DOHH2 (cell line): Measurements from ENCODE around the gene EEA1.

ENCODE experiments used
- H3F3A ChIP-seq: fragments of 200-600 bp; sonication (generic), shearing (Covaris generic); 2 replicates; pipeline ENCODE4 v1.6.0; 2016; ENCODE audit warnings: antibody characterized with exemption, mild to moderate bottlenecking; ENCODE audit not compliant: control insufficient read depth, insufficient read depth
- H3K27ac ChIP-seq: fragments of 200-600 bp; sonication (generic); 2 replicates; pipeline ENCODE4 v1.5.1; 2014; ENCODE audit warnings: low read depth, mild to moderate bottlenecking, low read length, moderate library complexity
- H3K27me3 ChIP-seq: fragments of 200-600 bp; sonication (generic); 2 replicates; pipeline ENCODE4 v1.6.1; 2014; ENCODE audit warnings: mild to moderate bottlenecking, low read length, mixed read lengths; ENCODE audit not compliant: control insufficient read depth
- H3K36me3 ChIP-seq: fragments of 200-600 bp; sonication (generic); 2 replicates; pipeline ENCODE4 v1.6.1; 2014; ENCODE audit warnings: mild to moderate bottlenecking, low read length, moderate library complexity, mixed read lengths; ENCODE audit not compliant: control insufficient read depth
- H3K4me1 ChIP-seq: fragments of 200-600 bp; sonication (generic); 2 replicates; pipeline ENCODE4 v1.6.1; 2014; ENCODE audit warnings: mild to moderate bottlenecking, low read length, mixed read lengths; ENCODE audit not compliant: control insufficient read depth
- H3K4me2 ChIP-seq: fragments of 200-600 bp; sonication (generic); 2 replicates; pipeline ENCODE4 v1.6.0; 2014; ENCODE audit warnings: mild to moderate bottlenecking, low read length, moderate library complexity
- H3K4me3 ChIP-seq: fragments of 200-600 bp; sonication (generic); 2 replicates; pipeline ENCODE4 v1.5.1; 2014; ENCODE audit warnings: mild to moderate bottlenecking, low read length, mixed read lengths
- H3K79me2 ChIP-seq: fragments of 200-600 bp; sonication (generic); 2 replicates; pipeline ENCODE4 v1.6.1; 2014; ENCODE audit warnings: mild to moderate bottlenecking, low read length, mixed read lengths; ENCODE audit not compliant: control insufficient read depth
- H3K9me2 ChIP-seq: fragments of 200-600 bp; sonication (generic); replicated peaks from 2 replicates; pipeline ENCODE4 v1.6.1; 2014; ENCODE audit warnings: mild to moderate bottlenecking, low read length, mixed read lengths; ENCODE audit not compliant: control insufficient read depth
- H3K9me3 ChIP-seq: fragments of 200-600 bp; sonication (generic); 2 replicates; pipeline ENCODE4 v1.6.1; 2014; ENCODE audit warnings: antibody characterized with exemption, low read length, mixed read lengths; ENCODE audit not compliant: control insufficient read depth, insufficient read depth
- H4K20me1 ChIP-seq: fragments of 200-600 bp; sonication (generic); 2 replicates; pipeline ENCODE4 v1.6.0; 2014; ENCODE audit warnings: low read depth, mild to moderate bottlenecking, antibody characterized with exemption, low read length, moderate library complexity; ENCODE audit not compliant: control insufficient read depth, insufficient read depth
- CTCF ChIP-seq: fragments of 200-600 bp; sonication (generic); IDR thresholded peaks from one replicate; pipeline ENCODE4 v1.5.1; 2014; ENCODE audit warnings: antibody characterized with exemption, mild to moderate bottlenecking, low read depth, low read length; ENCODE audit not compliant: poor library complexity, severe bottlenecking
- EZH2phosphoT487 ChIP-seq: fragments of 200-600 bp; sonication (generic); IDR thresholded peaks from 2 replicates; pipeline ENCODE4 v1.6.1; 2017; ENCODE audit warnings: borderline replicate concordance, mild to moderate bottlenecking, antibody characterized with exemption, low read length, moderate library complexity, mixed read lengths

The EEA1 gene

DNA sequence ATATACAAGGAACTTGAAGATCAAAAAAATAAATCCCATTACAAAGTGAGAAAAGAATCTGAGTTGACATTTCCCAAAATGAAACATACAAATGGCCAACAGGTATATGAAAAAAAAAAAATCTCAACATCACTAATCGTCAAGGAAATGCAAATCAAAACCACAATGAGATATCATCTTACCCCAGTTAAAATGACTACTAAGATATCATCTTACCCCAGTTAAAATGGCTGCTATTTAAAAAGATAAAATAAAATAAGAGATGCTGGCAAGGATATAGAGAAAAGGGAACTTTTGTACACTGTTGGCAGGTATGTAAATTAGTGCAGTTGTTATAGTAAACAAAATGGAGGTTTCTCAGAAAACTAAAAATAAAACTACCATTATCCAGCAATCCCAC, 181.9 kb downstream of the EEA1 start:
- Histone ChIP-seq H3K27me3 (no peaks in the 10 kb centered on the region), H3K27ac (no peak overlapping the region), H4K20me1 (no peaks in the 10 kb centered on the region), H3K79me2 (no peaks in the 10 kb centered on the region), H3K4me1 (no peaks in the 10 kb centered on the region; the same call in 1 of the 2 replicates), H3K36me3 (no peaks in the 10 kb centered on the region), H3K9me3 (no peaks in the 10 kb centered on the region), H3F3A (no peaks in the 10 kb centered on the region), H3K4me2 (no peak overlapping the region), H3K9me2 (no peaks in the 10 kb centered on the region), H3K4me3 (no peak overlapping the region)
- TF ChIP-seq EZH2phosphoT487 (no peak), CTCF (no peak)

GRCh38 chr12:92745856-92746550, 183.1 kb downstream of the EEA1 start:
- Histone ChIP-seq H3K36me3 (no peaks in the 10 kb centered on the region), H3K4me1 (no peaks in the 10 kb centered on the region; the same call in 1 of the 2 replicates), H3K9me2 (no peaks in the 10 kb centered on the region), H3K27me3 (no peaks in the 10 kb centered on the region), H3K27ac (no peak overlapping the region), H3K9me3 (no peaks in the 10 kb centered on the region), H3K4me2 (no peak overlapping the region), H3F3A (no peaks in the 10 kb centered on the region), H3K79me2 (no peaks in the 10 kb centered on the region), H3K4me3 (no peak overlapping the region), H4K20me1 (no peaks in the 10 kb centered on the region)
- TF ChIP-seq EZH2phosphoT487 (no peak), CTCF (no peak)

GRCh38 chr12:92743026-92743425, 186.1 kb downstream of the EEA1 start:
- Histone ChIP-seq H3K4me2 (no peak overlapping the region), H3K79me2 (no peaks in the 10 kb centered on the region), H3K4me3 (no peak overlapping the region), H3K27ac (no peak overlapping the region), H4K20me1 (no peaks in the 10 kb centered on the region), H3K27me3 (no peaks in the 10 kb centered on the region), H3K9me3 (no peaks in the 10 kb centered on the region), H3K36me3 (no peaks in the 10 kb centered on the region), H3K4me1 (no peaks in the 10 kb centered on the region; the same call in 1 of the 2 replicates), H3K9me2 (no peaks in the 10 kb centered on the region), H3F3A (no peaks in the 10 kb centered on the region)
- no peak for TF ChIP-seq CTCF
- no peak for TF ChIP-seq EZH2phosphoT487
